Upper lobe of left lung (tissue), 6 donors: ENCODE results near the gene CDC73. TPM values are rescaled to one million over a fixed set of nuclear protein-coding genes. Genes with fewer than 3 reads are reported as not detected.
"Not testable (repeated sequence)": the region's sequence is repeated elsewhere in the genome, so short reads cannot be mapped to it uniquely, and the experiment has no call there.

Experiments used
- ATAC-seq, 2 donors: fragments of 200-7000 bp; cut with Tn5 transposase; one replicate each; pipeline ENCODE4 v1.9.1; 2022; ENCODE audit warnings: mild to moderate bottlenecking in 2 of 2, moderate library complexity in 2 of 2; ENCODE audit not compliant: low FRiP score in 2 of 2
- DNase-seq, 2 donors: peaks; one replicate each; pipeline ENCODE4 v3.0.0-alpha.2; 2019 to 2020
- H3K27ac ChIP-seq, 4 donors: fragments of 200-600 bp; sonication (generic); one replicate each; pipeline ENCODE4 v1.5.1; 2016 to 2019
- H3K27me3 ChIP-seq, 4 donors: fragments of 200-600 bp; sonication (generic); one replicate each; pipeline ENCODE4 v1.5.1; 2017 to 2019
- H3K36me3 ChIP-seq, 4 donors: fragments of 200-600 bp; sonication (generic); one replicate each; pipeline ENCODE4 v1.5.1; 2016 to 2019
- H3K4me1 ChIP-seq, 4 donors: fragments of 200-600 bp; sonication (generic); one replicate each; pipeline ENCODE4 v1.5.1; 2018 to 2019
- H3K4me3 ChIP-seq, 4 donors: fragments of 200-600 bp; sonication (generic); one replicate each; pipeline ENCODE4 v1.5.1; 2017 to 2019; ENCODE audit warnings: mild to moderate bottlenecking in 2 of 4, moderate library complexity in 1 of 4
- H3K9me3 ChIP-seq, 4 donors: fragments of 200-600 bp; sonication (generic); one replicate each; pipeline ENCODE4 v1.5.1; 2018 to 2019
- CTCF ChIP-seq, 6 experiments: fragments of 450-650 bp in 4 of 6; fragments of 200-600 bp in 2 of 6; sonication (generic) in 2 of 6; IDR thresholded peaks; one replicate each; pipeline ENCODE4 v1.5.1; 2016 to 2019; ENCODE audit warnings: antibody characterized with exemption in 6 of 6
- EP300 ChIP-seq, 4 donors: sonication (generic); formaldehyde crosslinking; IDR thresholded peaks; one replicate each; pipeline ENCODE4 v1.5.1; 2017; ENCODE audit warnings: antibody characterized with exemption in 4 of 4, control low read depth in 2 of 4
- POLR2A ChIP-seq, 4 donors: fragments of 450-650 bp; IDR thresholded peaks; one replicate each; pipeline ENCODE4 v1.5.1; 2016 to 2017; ENCODE audit warnings: antibody characterized with exemption in 4 of 4, mild to moderate bottlenecking in 2 of 4
- POLR2AphosphoS5 ChIP-seq, 2 donors: sonication (generic); formaldehyde crosslinking; IDR thresholded peaks; one replicate each; pipeline ENCODE4 v1.5.1; 2017; ENCODE audit warnings: antibody characterized with exemption in 2 of 2
- WGBS, 2 donors: methylation state at CpG; one replicate each; pipeline ENCODE4 v1.1.5; 2017 to 2018; 5-methylcytosine and 5-hydroxymethylcytosine counted together
- total RNA-seq, 6 donors: library from RNA; depleted of rRNA in 4 of 6; stranded (reverse); fragments of >200 nt in 4 of 6; gene quantifications; one replicate each; pipeline versions ENCODE4 v1.1.0 to v1.2.1, GENCODE V29; 2016 to 2021
- donor health status: DM: no; HTN: no; CAD: no; lungs with moderate emphysema.
- donor health status: DM: no; HTN: yes; CAD: no; lungs with severe emphysema.

Gene CDC73
- total RNA-seq, 6 donors from 2014 or later = 35.1 to 77.5 (median 47.5) TPM

- ATAC-seq = peak; percentile 62 to 90
- Histone ChIP-seq H3K27me3 (no peaks in the 10 kb centered on the region), H3K36me3 (no peaks in the 10 kb centered on the region), H3K4me3 (no peak overlapping the region), H3K4me1 (peaks cover 0 to 21% (median 12%) of the 10 kb centered on the region in 4 donors), H3K9me3 (no peaks in the 10 kb centered on the region), H3K27ac (no peak overlapping the region)
- peak in 1 of 4 donors; percentile 16 for TF ChIP-seq EP300 (IDR thresholded peaks at IDR 0.05)
- TF ChIP-seq POLR2AphosphoS5 (IDR thresholded peaks at IDR 0.05) = no peak
- WGBS, 2 donors = 71 to 78% methylated on average over 1 of the region's 1 CpG
- peak in 1 of 2 donors; percentile 26 for DNase-seq
Observed at GRCh38 chr1:193115629-193116227, 6.1 kb upstream of the CDC73 start.

GRCh38 chr1:193117167-193117566, 4.7 kb upstream of the CDC73 start:
- H3K9me3 ChIP-seq, ATAC-seq, DNase-seq, H3K36me3 ChIP-seq, H3K27me3 ChIP-seq, H3K27ac ChIP-seq, H3K4me3 ChIP-seq: not testable (repeated sequence)
- 95 to 98% methylated on average over 6 of the region's 6 CpGs for WGBS, 2 donors
- H3K4me1 ChIP-seq = peaks cover 0 to 11% (median 3%) of the 10 kb centered on the region in 4 donors

- WGBS, 2 donors = 85 to 90% methylated on average over 3 of the region's 3 CpGs
- Histone ChIP-seq H3K4me3 (no peak overlapping the region), H3K4me1 (peaks cover 2 to 13% (median 6%) of the 10 kb centered on the region in 4 donors), H3K9me3 (no peaks in the 10 kb centered on the region), H3K27ac (no peak overlapping the region), H3K27me3 (no peaks in the 10 kb centered on the region), H3K36me3 (no peaks in the 10 kb centered on the region)
- DNase-seq = no peak
- no peak for ATAC-seq
- TF ChIP-seq EP300 (IDR thresholded peaks at IDR 0.05) (no peak), POLR2A (IDR thresholded peaks at IDR 0.05) (no peak), POLR2AphosphoS5 (IDR thresholded peaks at IDR 0.05) (no peak), CTCF (IDR thresholded peaks at IDR 0.05) (no peak)
Observed at GRCh38 chr1:193118194-193118593, 3.6 kb upstream of the CDC73 start.

GRCh38 chr1:193118803-193119730, 2.8 kb upstream of the CDC73 start:
- Histone ChIP-seq H3K4me1 (peaks cover 11 to 16% (median 12%) of the 10 kb centered on the region in 4 donors), H3K4me3 (no peak overlapping the region), H3K36me3 (no peaks in the 10 kb centered on the region), H3K9me3 (no peaks in the 10 kb centered on the region), H3K27ac (no peak overlapping the region), H3K27me3 (no peaks in the 10 kb centered on the region)
- ATAC-seq (no peak), DNase-seq (no peak)
- TF ChIP-seq POLR2A (IDR thresholded peaks at IDR 0.05) = no peak
- TF ChIP-seq POLR2AphosphoS5 (IDR thresholded peaks at IDR 0.05) = no peak
- TF ChIP-seq EP300 (IDR thresholded peaks at IDR 0.05) = no peak
- TF ChIP-seq CTCF (IDR thresholded peaks at IDR 0.05) = no peak
- 91 to 92% methylated on average over 4 of the region's 4 CpGs for WGBS, 2 donors

GRCh38 chr1:193120604-193121166, 1.1 kb upstream of the CDC73 start:
- H3K27me3 ChIP-seq = no peaks in the 10 kb centered on the region
- peaks cover 12 to 21% (median 18%) of the 10 kb centered on the region in 4 donors for H3K4me1 ChIP-seq
- peak overlapping the region in 2 of 4 donors; percentile 76 to 79 for H3K4me3 ChIP-seq
- H3K36me3 ChIP-seq = peaks cover 0 to 7% (median 0%) of the 10 kb centered on the region in 4 donors
- DNase-seq (no peak), ATAC-seq (no peak)
- 77 to 84% methylated on average over 6 of the region's 6 CpGs for WGBS, 2 donors
- H3K9me3 ChIP-seq = no peaks in the 10 kb centered on the region
- H3K27ac ChIP-seq = no peak overlapping the region
- TF ChIP-seq CTCF (IDR thresholded peaks at IDR 0.05) = no peak
- no peak for TF ChIP-seq POLR2A (IDR thresholded peaks at IDR 0.05)
- TF ChIP-seq EP300 (IDR thresholded peaks at IDR 0.05) = no peak
- TF ChIP-seq POLR2AphosphoS5 (IDR thresholded peaks at IDR 0.05) = no peak
